ENCODE data around the gene FSTL4.

Gene FSTL4

GRCh38 chr5:133565993-133566392, 46.3 kb downstream of the FSTL4 start:
- no peaks in the 10 kb centered on the region for H3K9me2 ChIP-seq (replicated peaks; ENCODE audit: insufficient read depth, low read length)
- no peaks in the 10 kb centered on the region for H3K79me2 ChIP-seq (ENCODE audit: low read length)
- H3K4me3 ChIP-seq (ENCODE audit: low read length): no peak overlapping the region
- no peaks in the 10 kb centered on the region for H3K27me3 ChIP-seq (replicated peaks; ENCODE audit: insufficient read depth, low read length)
- H3K9me3 ChIP-seq (replicated peaks; ENCODE audit: insufficient read depth, low read length): no peaks in the 10 kb centered on the region
- no peak overlapping the region for H3K27ac ChIP-seq (ENCODE audit: low read length)
- TF ChIP-seq EZH2phosphoT487 (IDR thresholded peaks at IDR 0.05; ENCODE audit: low read length) (no peak), EZH2 (optimal IDR thresholded peaks at IDR 0.05; ENCODE audit: low read depth, low read length) (no peak)
- TF ChIP-seq, protein P1, sequence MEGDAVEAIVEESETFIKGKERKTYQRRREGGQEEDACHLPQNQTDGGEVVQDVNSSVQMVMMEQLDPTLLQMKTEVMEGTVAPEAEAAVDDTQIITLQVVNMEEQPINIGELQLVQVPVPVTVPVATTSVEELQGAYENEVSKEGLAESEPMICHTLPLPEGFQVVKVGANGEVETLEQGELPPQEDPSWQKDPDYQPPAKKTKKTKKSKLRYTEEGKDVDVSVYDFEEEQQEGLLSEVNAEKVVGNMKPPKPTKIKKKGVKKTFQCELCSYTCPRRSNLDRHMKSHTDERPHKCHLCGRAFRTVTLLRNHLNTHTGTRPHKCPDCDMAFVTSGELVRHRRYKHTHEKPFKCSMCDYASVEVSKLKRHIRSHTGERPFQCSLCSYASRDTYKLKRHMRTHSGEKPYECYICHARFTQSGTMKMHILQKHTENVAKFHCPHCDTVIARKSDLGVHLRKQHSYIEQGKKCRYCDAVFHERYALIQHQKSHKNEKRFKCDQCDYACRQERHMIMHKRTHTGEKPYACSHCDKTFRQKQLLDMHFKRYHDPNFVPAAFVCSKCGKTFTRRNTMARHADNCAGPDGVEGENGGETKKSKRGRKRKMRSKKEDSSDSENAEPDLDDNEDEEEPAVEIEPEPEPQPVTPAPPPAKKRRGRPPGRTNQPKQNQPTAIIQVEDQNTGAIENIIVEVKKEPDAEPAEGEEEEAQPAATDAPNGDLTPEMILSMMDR (IDR thresholded peaks at IDR 0.05; ENCODE audit: low read length): no peak
- no peak overlapping the region for H3K9ac ChIP-seq (ENCODE audit: low read length)
- peak; percentile 46 for DNase-seq
- no peaks in the 10 kb centered on the region for H3K36me3 ChIP-seq (replicated peaks; ENCODE audit: insufficient read depth, low read length)
- no peaks in the 10 kb centered on the region for H3F3A ChIP-seq (ENCODE audit: insufficient read depth, low read length)
- no peaks in the 10 kb centered on the region for H4K20me1 ChIP-seq (ENCODE audit: insufficient read depth, low read length)
- H3K4me2 ChIP-seq (ENCODE audit: low read depth, low read length): no peak overlapping the region
- H3K4me1 ChIP-seq (ENCODE audit: low read length): no peaks in the 10 kb centered on the region
- no peak overlapping the region for H2AFZ ChIP-seq (ENCODE audit: low read length)

- Histone ChIP-seq H3K4me1 (ENCODE audit: low read length) (no peaks in the 10 kb centered on the region), H3K4me2 (ENCODE audit: low read depth, low read length) (no peak overlapping the region), H3K9me2 (replicated peaks; ENCODE audit: insufficient read depth, low read length) (no peaks in the 10 kb centered on the region), H3K9ac (ENCODE audit: low read length) (no peak overlapping the region), H3K9me3 (replicated peaks; ENCODE audit: insufficient read depth, low read length) (no peaks in the 10 kb centered on the region), H4K20me1 (ENCODE audit: insufficient read depth, low read length) (no peaks in the 10 kb centered on the region), H3K27ac (ENCODE audit: low read length) (no peak overlapping the region), H2AFZ (ENCODE audit: low read length) (no peak overlapping the region), H3F3A (ENCODE audit: insufficient read depth, low read length) (no peaks in the 10 kb centered on the region), H3K36me3 (replicated peaks; ENCODE audit: insufficient read depth, low read length) (no peaks in the 10 kb centered on the region), H3K4me3 (ENCODE audit: low read length) (no peak overlapping the region), H3K27me3 (replicated peaks; ENCODE audit: insufficient read depth, low read length) (no peaks in the 10 kb centered on the region), H3K79me2 (ENCODE audit: low read length) (no peaks in the 10 kb centered on the region)
- TF ChIP-seq EZH2 (optimal IDR thresholded peaks at IDR 0.05; ENCODE audit: low read depth, low read length) (no peak), EZH2phosphoT487 (IDR thresholded peaks at IDR 0.05; ENCODE audit: low read length) (no peak)
- TF ChIP-seq, protein P1 (IDR thresholded peaks at IDR 0.05; ENCODE audit: low read length): no peak
- DNase-seq: peak; percentile 12
Measured at GRCh38 chr5:133564921-133565565, 47.3 kb downstream of the FSTL4 start.

- Histone ChIP-seq H3K4me1 (ENCODE audit: low read length) (no peaks in the 10 kb centered on the region), H3K36me3 (replicated peaks; ENCODE audit: insufficient read depth, low read length) (no peaks in the 10 kb centered on the region), H3K9ac (ENCODE audit: low read length) (no peak overlapping the region), H3F3A (ENCODE audit: insufficient read depth, low read length) (no peaks in the 10 kb centered on the region), H3K9me3 (replicated peaks; ENCODE audit: insufficient read depth, low read length) (no peaks in the 10 kb centered on the region), H3K27ac (ENCODE audit: low read length) (no peak overlapping the region), H3K9me2 (replicated peaks; ENCODE audit: insufficient read depth, low read length) (no peaks in the 10 kb centered on the region), H3K4me2 (ENCODE audit: low read depth, low read length) (no peak overlapping the region), H4K20me1 (ENCODE audit: insufficient read depth, low read length) (no peaks in the 10 kb centered on the region), H2AFZ (ENCODE audit: low read length) (no peak overlapping the region), H3K27me3 (replicated peaks; ENCODE audit: insufficient read depth, low read length) (0 out of 2 replicates have a peak, but pooled peaks cover 5% of the 10 kb centered on the region), H3K4me3 (ENCODE audit: low read length) (no peak overlapping the region), H3K79me2 (ENCODE audit: low read length) (no peaks in the 10 kb centered on the region)
- TF ChIP-seq EZH2phosphoT487 (IDR thresholded peaks at IDR 0.05; ENCODE audit: low read length) (no peak), EZH2 (optimal IDR thresholded peaks at IDR 0.05; ENCODE audit: low read depth, low read length) (no peak)
- TF ChIP-seq, protein P1 (IDR thresholded peaks at IDR 0.05; ENCODE audit: low read length): no peak
- no peak for DNase-seq
Measured at GRCh38 chr5:133562554-133562953, 49.8 kb downstream of the FSTL4 start.
